Neuronal stem cell (in vitro differentiated cells): ENCODE results near the gene AFG1L.

ENCODE experiments used
- DNase-seq: peaks from one replicate; pipeline ENCODE4 v3.0.0-alpha.2; 2013; ENCODE audit warnings: low spot score
- H2AFZ ChIP-seq: one replicate; pipeline ENCODE4 v1.6.1; 2013; ENCODE audit warnings: mild to moderate bottlenecking, low read length, inconsistent platforms
- H2AK5ac ChIP-seq: 2 replicates; pipeline ENCODE4 v1.6.1; 2013; ENCODE audit warnings: low read depth, mild to moderate bottlenecking, inconsistent platforms, low read length, moderate library complexity, mixed read lengths
- H2BK120ac ChIP-seq: 2 replicates; pipeline ENCODE4 v1.6.1; 2013; ENCODE audit warnings: low read depth, mild to moderate bottlenecking, inconsistent platforms, low read length, moderate library complexity, mixed read lengths
- H2BK12ac ChIP-seq: one replicate; pipeline ENCODE4 v1.6.1; 2013; ENCODE audit warnings: low read length, inconsistent platforms
- H2BK15ac ChIP-seq: 2 replicates; pipeline ENCODE4 v1.6.1; 2013; ENCODE audit warnings: mild to moderate bottlenecking, low read length, inconsistent platforms, mixed read lengths
- H2BK5ac ChIP-seq: one replicate; pipeline ENCODE4 v1.6.1; 2013; ENCODE audit warnings: inconsistent platforms, mild to moderate bottlenecking, low read length, moderate library complexity
- H3K14ac ChIP-seq: one replicate; pipeline ENCODE4 v1.6.1; 2013; ENCODE audit warnings: low read length, inconsistent platforms
- H3K18ac ChIP-seq: 2 replicates; pipeline ENCODE4 v1.6.1; 2013; ENCODE audit warnings: low read length, inconsistent platforms
- H3K23ac ChIP-seq: 2 replicates; pipeline ENCODE4 v1.6.1; 2013; ENCODE audit warnings: low read depth, mild to moderate bottlenecking, mixed read lengths, low read length, inconsistent platforms; ENCODE audit not compliant: poor library complexity
- H3K27ac ChIP-seq: replicated peaks from 3 replicates; pipeline ENCODE4 v1.5.1; 2013; ENCODE audit warnings: low read length, inconsistent platforms
- H3K27me3 ChIP-seq, 3 experiments: 2 replicates each; pipeline ENCODE4 v1.6.1; 2013; ENCODE audit warnings: low read length in 3 of 3, mild to moderate bottlenecking in 2 of 3, inconsistent platforms in 1 of 3, low read depth in 1 of 3, mixed read lengths in 1 of 3, moderate library complexity in 1 of 3; ENCODE audit not compliant: control insufficient read depth in 3 of 3, insufficient read depth in 3 of 3
- H3K36me3 ChIP-seq, 2 donors: replicated peaks in 1 of 2; 2 replicates each; pipeline ENCODE4 v1.6.1; 2013; ENCODE audit warnings: low read length in 2 of 2; ENCODE audit not compliant: control insufficient read depth in 2 of 2, insufficient read depth in 2 of 2
- H3K4ac ChIP-seq: 2 replicates; pipeline ENCODE4 v1.6.1; 2013; ENCODE audit warnings: inconsistent platforms, mild to moderate bottlenecking, low read length, moderate library complexity
- H3K4me1 ChIP-seq, 2 donors: 1 replicate in 1 of 2; 2 replicates in 1 of 2; pipeline ENCODE4 v1.6.1; 2013; ENCODE audit warnings: low read length in 2 of 2, low read depth in 1 of 2; ENCODE audit not compliant: control insufficient read depth in 2 of 2, insufficient read depth in 1 of 2
- H3K4me2 ChIP-seq: one replicate; pipeline ENCODE4 v1.6.1; 2013; ENCODE audit warnings: mild to moderate bottlenecking, low read length, inconsistent platforms; ENCODE audit not compliant: insufficient read depth, poor library complexity, severe bottlenecking
- H3K4me3 ChIP-seq, 2 donors: 2 replicates each; pipeline ENCODE4 v1.5.1; 2013; ENCODE audit warnings: low read length in 2 of 2, mild to moderate bottlenecking in 2 of 2, inconsistent platforms in 1 of 2, moderate library complexity in 1 of 2
- H3K79me1 ChIP-seq: one replicate; pipeline ENCODE4 v1.6.1; 2013; ENCODE audit warnings: low read depth, mild to moderate bottlenecking, inconsistent platforms, low read length, moderate library complexity
- H3K9ac ChIP-seq: one replicate; pipeline ENCODE4 v1.6.1; 2013; ENCODE audit warnings: mild to moderate bottlenecking, low read depth, low read length, inconsistent platforms; ENCODE audit not compliant: poor library complexity
- H3K9me3 ChIP-seq, 2 donors: replicated peaks in 1 of 2; 2 replicates each; pipeline versions ENCODE3 to v1.6.1; 2013; ENCODE audit warnings: low read length in 2 of 2, mild to moderate bottlenecking in 2 of 2, inconsistent platforms in 1 of 2, low read depth in 1 of 2, mixed read lengths in 1 of 2, moderate library complexity in 1 of 2; ENCODE audit not compliant: control insufficient read depth in 2 of 2, insufficient read depth in 1 of 2
- H4K8ac ChIP-seq: one replicate; pipeline ENCODE4 v1.6.1; 2013; ENCODE audit warnings: low read depth, mild to moderate bottlenecking, inconsistent platforms, low read length, moderate library complexity
- H4K91ac ChIP-seq: one replicate; pipeline ENCODE4 v1.6.1; 2013; ENCODE audit warnings: low read length, low read depth, mild to moderate bottlenecking, inconsistent platforms; ENCODE audit not compliant: poor library complexity
- WGBS, 2 donors: extraction: QIAGEN DNeasy Blood & Tissue Kit; methylation state at CpG; one replicate each; pipeline ENCODE4 v1.1.7; 2013; ENCODE audit warnings: missing lambda C conversion rate in 2 of 2, mixed read lengths in 1 of 2; ENCODE audit not compliant: insufficient read length in 2 of 2, insufficient replicate concordance in 1 of 2; ENCODE audit errors: extremely low coverage in 2 of 2; 5-methylcytosine and 5-hydroxymethylcytosine counted together

AFG1L gene

GRCh38 chr6:108425428-108425827 is 130.6 kb downstream of the AFG1L start:
- no peaks in the 10 kb centered on the region for H3K36me3 ChIP-seq

GRCh38 chr6:108432143-108432542 is 137.3 kb downstream of the AFG1L start:
- no peaks in the 10 kb centered on the region for H3K9me3 ChIP-seq

More at GRCh38 chr6:108425428-108425827, 130.6 kb downstream of the AFG1L start:
- Histone ChIP-seq H2BK15ac (no peak overlapping the region), H2AK5ac (no peak overlapping the region), H3K4ac (no peak overlapping the region), H4K8ac (no peak overlapping the region), H3K18ac (no peak overlapping the region), H3K14ac (no peak overlapping the region), H2BK12ac (no peak overlapping the region), H3K4me3 (no peak overlapping the region), H4K91ac (no peak overlapping the region), H2AFZ (no peak overlapping the region), H2BK5ac (no peak overlapping the region), H3K4me2 (no peak overlapping the region), H3K79me1 (no peaks in the 10 kb centered on the region), H2BK120ac (no peak overlapping the region), H3K23ac (no peak overlapping the region), H3K9ac (no peak overlapping the region), H3K9me3 (no peaks in the 10 kb centered on the region), H3K4me1 (peaks cover 3 to 7% of the 10 kb centered on the region in 2 donors), H3K27me3 (no peaks in the 10 kb centered on the region), H3K27ac (no peak overlapping the region)
- no peak for DNase-seq
- no CpG with 5 or more reads among the region's 2 CpGs for WGBS, 2 donors

GRCh38 chr6:108432792-108433191 is 137.9 kb downstream of the AFG1L start:
- H3K4me2 ChIP-seq: no peak overlapping the region
- H2AK5ac ChIP-seq: no peak overlapping the region
- no CpG with 5 or more reads among the region's 3 CpGs for WGBS, 2 donors
- H3K4me1 ChIP-seq: no peaks in the 10 kb centered on the region
- no peak overlapping the region for H3K27ac ChIP-seq
- no peak overlapping the region for H4K91ac ChIP-seq
- H3K9me3 ChIP-seq: no peaks in the 10 kb centered on the region
- H3K36me3 ChIP-seq: no peaks in the 10 kb centered on the region
- no peak overlapping the region for H3K9ac ChIP-seq
- no peak overlapping the region for H2BK5ac ChIP-seq
- H3K4me3 ChIP-seq: no peak overlapping the region
- no peak overlapping the region for H2BK15ac ChIP-seq
- H2AFZ ChIP-seq: no peak overlapping the region
- no peaks in the 10 kb centered on the region for H3K79me1 ChIP-seq
- no peak overlapping the region for H3K4ac ChIP-seq
- H4K8ac ChIP-seq: no peak overlapping the region
- no peak overlapping the region for H3K14ac ChIP-seq
- H2BK12ac ChIP-seq: no peak overlapping the region
- H3K18ac ChIP-seq: no peak overlapping the region
- H2BK120ac ChIP-seq: no peak overlapping the region
- DNase-seq: no peak
- no peak overlapping the region for H3K23ac ChIP-seq
- H3K27me3 ChIP-seq: no peaks in the 10 kb centered on the region

More at GRCh38 chr6:108432143-108432542, 137.3 kb downstream of the AFG1L start:
- Histone ChIP-seq H3K9ac (no peak overlapping the region), H4K8ac (no peak overlapping the region), H2AK5ac (no peak overlapping the region), H3K4ac (no peak overlapping the region), H2AFZ (no peak overlapping the region), H3K14ac (no peak overlapping the region), H2BK15ac (no peak overlapping the region), H4K91ac (no peak overlapping the region), H3K23ac (no peak overlapping the region), H2BK5ac (no peak overlapping the region), H3K79me1 (no peaks in the 10 kb centered on the region), H2BK12ac (no peak overlapping the region), H3K36me3 (no peaks in the 10 kb centered on the region), H3K4me1 (no peaks in the 10 kb centered on the region), H3K27me3 (no peaks in the 10 kb centered on the region), H3K4me3 (no peak overlapping the region), H3K4me2 (no peak overlapping the region), H3K18ac (no peak overlapping the region), H3K27ac (no peak overlapping the region), H2BK120ac (no peak overlapping the region)
- WGBS, 2 donors: no CpG with 5 or more reads among the region's 2 CpGs
- DNase-seq: no peak

GRCh38 chr6:108434222-108434621 is 139.4 kb downstream of the AFG1L start:
- Histone ChIP-seq H3K23ac (no peak overlapping the region), H3K9me3 (no peaks in the 10 kb centered on the region), H2BK12ac (no peak overlapping the region), H3K4ac (no peak overlapping the region), H3K4me1 (no peaks in the 10 kb centered on the region), H2BK120ac (no peak overlapping the region), H2AFZ (no peak overlapping the region), H4K8ac (no peak overlapping the region), H3K79me1 (no peaks in the 10 kb centered on the region), H3K4me3 (no peak overlapping the region), H2AK5ac (no peak overlapping the region), H3K14ac (no peak overlapping the region), H2BK15ac (no peak overlapping the region), H3K18ac (no peak overlapping the region), H3K36me3 (no peaks in the 10 kb centered on the region), H3K27ac (no peak overlapping the region), H3K27me3 (no peaks in the 10 kb centered on the region), H2BK5ac (no peak overlapping the region), H4K91ac (no peak overlapping the region), H3K9ac (no peak overlapping the region), H3K4me2 (no peak overlapping the region)
- no peak for DNase-seq
- WGBS, 2 donors: no CpG with 5 or more reads among the region's 1 CpG
